T-helper 2 cell (primary cell): ENCODE results near the gene HSPA2.
"Not testable (repeated sequence)": the region's sequence is repeated elsewhere in the genome, so short reads cannot be mapped to it uniquely, and the experiment has no call there.

Experiments
- DNase-seq, 5 experiments: peaks; one replicate each; pipeline versions ENCODE4 v3.0.0 to v3.0.0-alpha.2; 2012 to 2022

The HSPA2 gene

GRCh38 chr14:64562436-64562835, 21.9 kb downstream of the HSPA2 start:
- no peak for DNase-seq

DNA sequence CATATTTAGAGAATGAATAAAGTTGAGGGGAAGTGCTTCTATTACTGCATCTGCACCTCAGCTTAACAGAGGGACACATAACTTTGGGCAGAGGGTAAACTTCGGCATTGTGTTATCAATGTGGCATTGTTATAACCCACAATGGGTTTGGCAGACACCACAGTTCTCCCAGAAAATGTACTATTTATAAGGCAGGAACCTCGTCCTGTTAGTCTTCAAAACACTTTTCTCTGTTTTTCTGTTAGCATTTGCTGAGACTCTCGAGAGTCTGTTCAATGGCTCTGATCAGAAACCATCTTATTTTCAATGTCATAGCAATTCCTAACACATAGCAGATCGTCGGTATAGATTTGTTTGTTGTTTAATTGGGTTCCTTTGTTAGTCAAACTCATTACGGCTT, 23.2 kb downstream of the HSPA2 start:
- DNase-seq, result no peak

DNA sequence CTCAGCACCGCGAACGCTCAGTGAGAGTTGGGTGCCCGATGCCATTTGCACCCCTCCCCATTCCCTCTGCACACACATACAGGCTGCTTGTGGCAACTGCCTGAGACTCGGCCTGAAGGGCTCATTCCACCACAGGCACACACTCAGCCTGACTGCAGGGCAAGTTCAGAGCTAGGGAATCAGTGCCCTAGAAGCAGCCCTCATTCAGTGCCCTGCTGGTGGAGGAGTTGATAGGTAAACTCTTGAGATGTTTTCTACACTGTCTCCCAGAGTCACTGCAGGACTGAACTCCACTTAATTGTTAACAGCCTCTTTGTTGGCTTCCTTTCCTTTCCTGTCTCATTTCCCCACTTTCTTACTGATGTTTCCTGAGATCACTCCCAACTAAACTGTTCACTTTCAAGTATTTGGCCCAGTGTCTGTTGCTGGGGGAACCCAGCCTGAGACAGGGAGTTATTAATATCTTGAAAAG, 26.1 kb downstream of the HSPA2 start:
- DNase-seq, result no peak

DNA sequence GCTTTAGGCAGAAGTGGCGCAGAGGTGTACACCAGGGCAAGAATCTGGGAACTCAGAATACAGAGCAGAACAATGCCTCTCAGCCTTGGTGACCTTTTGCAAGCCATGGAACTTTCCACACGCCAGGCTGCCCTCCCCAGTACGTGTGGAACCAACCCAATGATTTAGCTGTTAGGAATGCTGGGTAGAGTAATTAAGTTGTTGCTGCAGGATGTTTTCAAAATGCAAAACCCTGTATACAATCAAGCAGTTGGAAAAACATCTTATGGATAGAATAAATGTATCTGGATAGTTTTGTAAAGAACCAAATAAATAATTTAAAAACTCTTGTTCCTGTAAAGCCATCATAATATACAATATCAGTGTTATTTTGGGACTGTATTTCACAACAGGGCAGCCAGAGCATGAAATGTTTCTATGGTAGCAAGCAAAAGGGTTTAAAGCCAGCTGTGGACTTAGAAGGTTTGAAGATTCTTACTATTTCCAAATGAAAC, 28.6 kb downstream of the HSPA2 start:
- no peak for DNase-seq

GRCh38 chr14:64569646-64570045, 29.1 kb downstream of the HSPA2 start:
- not testable (repeated sequence) for DNase-seq

- DNase-seq, result no peak
Observed at GRCh38 chr14:64572386-64573104, 32.0 kb downstream of the HSPA2 start.

GRCh38 chr14:64573109-64573508, 32.6 kb downstream of the HSPA2 start:
- DNase-seq, result no peak

DNA sequence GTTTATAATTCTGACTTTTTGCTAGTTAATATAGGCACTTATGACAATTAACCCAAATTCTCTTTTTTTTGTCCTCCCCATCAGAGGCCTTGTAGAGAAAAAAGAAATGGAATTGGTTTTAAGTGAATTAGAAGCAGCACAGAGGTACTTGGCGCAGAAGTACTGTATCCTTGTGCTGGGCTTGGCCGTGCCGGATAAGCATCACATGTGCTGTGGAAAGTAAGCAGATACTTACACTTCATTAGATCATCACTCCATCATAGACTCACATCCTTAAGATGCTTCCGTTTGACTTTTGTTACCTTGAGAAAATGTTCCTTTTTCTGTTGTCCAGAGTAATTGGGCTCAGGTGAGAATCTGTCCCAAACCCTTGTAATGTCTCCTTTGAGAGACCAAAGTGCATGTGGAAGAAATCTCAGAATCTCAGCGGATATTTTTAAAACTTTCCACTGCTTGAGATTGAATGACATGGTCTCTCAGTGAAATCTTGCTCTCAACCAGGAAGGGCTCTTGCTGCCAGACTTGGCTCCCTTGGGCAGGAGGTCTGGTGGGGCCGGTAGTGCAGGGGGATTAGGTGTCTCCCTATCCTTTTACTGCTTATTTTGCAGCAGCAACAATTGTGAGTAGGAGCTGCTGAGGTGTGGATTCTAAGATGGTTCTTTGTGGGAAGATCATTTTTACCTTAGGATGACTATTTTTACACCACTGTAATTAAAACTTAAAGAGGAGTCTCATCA, 34.0 kb downstream of the HSPA2 start:
- DNase-seq, result no peak

- no peak for DNase-seq
Observed at GRCh38 chr14:64577211-64577610, 36.7 kb downstream of the HSPA2 start.

DNA sequence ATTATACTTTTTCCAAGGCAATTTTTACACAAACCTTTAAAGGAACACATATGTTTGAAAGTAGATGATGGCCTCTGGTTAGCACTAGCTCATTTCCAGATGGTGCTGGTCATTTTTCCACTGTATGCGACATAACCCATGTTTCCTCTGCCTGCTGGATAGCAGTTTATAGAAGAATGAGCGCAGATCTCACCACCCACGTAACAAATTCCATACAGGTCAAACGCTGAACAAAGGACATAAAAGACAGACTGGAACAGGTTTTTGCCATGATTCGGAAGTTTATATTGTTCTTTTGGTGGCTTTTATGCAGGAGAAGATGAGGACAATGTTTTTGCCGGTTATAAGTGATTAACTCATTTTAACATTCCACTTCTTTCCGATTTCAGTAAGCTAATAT, 39.9 kb downstream of the HSPA2 start:
- DNase-seq, result no peak

GRCh38 chr14:64581363-64581762, 40.8 kb downstream of the HSPA2 start:
- no peak for DNase-seq

DNA sequence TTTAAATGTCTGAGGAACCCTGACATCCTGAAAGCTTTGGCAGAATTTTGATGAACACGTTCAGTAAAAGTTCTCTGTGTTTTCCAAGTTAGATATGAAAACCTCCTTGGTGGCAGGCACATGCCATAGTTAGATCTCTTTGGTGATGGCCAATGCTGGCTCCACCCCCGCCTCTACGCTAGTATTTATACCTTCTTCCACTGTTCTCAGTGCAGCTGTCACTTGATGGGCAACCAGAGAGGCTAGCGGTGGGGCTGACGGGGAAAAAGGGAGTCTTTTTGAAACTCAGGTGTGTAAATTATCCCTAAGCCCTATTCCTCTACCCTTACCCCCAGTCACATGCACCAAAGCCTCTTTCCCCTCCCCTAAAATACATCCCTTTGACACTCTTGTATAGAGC, 41.3 kb downstream of the HSPA2 start:
- DNase-seq, result no peak

DNA sequence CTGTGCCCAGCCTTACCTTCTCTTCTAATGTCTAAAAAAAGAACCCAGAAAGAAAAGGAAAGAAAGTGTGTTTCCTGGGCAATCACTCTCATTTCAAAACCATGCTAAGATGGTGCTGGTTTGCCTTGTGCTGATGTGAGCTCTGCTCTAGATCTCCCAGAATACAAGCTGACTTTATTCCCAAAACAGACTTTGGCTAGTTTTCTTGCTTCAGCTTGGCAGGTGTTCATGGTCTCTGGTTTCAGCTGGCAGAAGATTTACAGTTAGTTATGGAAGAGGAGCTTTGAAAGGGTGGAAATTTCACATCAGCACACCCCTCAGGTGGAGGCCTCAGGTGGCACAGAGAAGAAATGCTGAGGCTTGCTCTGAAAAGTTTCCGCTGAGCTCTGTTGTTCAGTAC, 43.6 kb downstream of the HSPA2 start:
- no peak for DNase-seq

DNA sequence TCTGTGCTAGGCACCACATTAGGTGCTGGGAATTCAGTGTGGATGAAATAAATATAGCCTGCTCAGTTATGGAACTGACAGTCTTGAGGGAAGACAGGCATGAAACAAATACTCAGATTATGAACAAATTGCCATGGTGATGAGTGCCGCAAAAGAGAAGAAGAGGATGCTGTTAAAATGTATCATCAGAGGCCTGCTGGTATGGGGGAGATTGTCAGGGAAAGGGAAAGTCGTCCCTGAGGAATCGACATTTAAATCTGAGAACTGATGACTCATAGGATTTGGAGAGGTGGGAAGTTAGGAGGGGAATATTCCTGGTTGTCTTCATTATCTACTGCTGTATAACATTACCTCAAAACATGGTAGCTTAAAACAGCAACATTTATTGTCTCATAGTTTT, 51.3 kb downstream of the HSPA2 start:
- no peak for DNase-seq
